Ishikawa (cell line): ENCODE results near the gene ICA1.

Experiments used
- CEBPB ChIP-seq: IDR thresholded peaks from 2 replicates; pipeline ENCODE4 v1.6.1; 2012
- CREB1 ChIP-seq: IDR thresholded peaks from 2 replicates; pipeline ENCODE4 v1.6.1; 2012; ENCODE audit warnings: low read depth
- EGR1 ChIP-seq: IDR thresholded peaks from 2 replicates; pipeline ENCODE4 v1.6.1; 2012
- EP300 ChIP-seq: IDR thresholded peaks from 2 replicates; pipeline ENCODE4 v1.6.1; 2012; ENCODE audit warnings: borderline replicate concordance
- FOXM1 ChIP-seq: IDR thresholded peaks from 2 replicates; pipeline ENCODE4 v1.6.1; 2012; ENCODE audit warnings: low read depth, borderline replicate concordance
- MAX ChIP-seq: IDR thresholded peaks from 2 replicates; pipeline ENCODE4 v1.6.1; 2012
- NFIC ChIP-seq: IDR thresholded peaks from 2 replicates; pipeline ENCODE4 v1.6.1; 2012
- RAD21 ChIP-seq: IDR thresholded peaks from 2 replicates; pipeline ENCODE4 v1.6.1; 2012; ENCODE audit warnings: low read depth
- REST ChIP-seq: IDR thresholded peaks from 2 replicates; pipeline ENCODE4 v1.6.1; 2012; ENCODE audit warnings: low read depth, mild to moderate bottlenecking
- TAF1 ChIP-seq: IDR thresholded peaks from 2 replicates; pipeline ENCODE4 v1.6.1; 2012; ENCODE audit warnings: low read depth, mild to moderate bottlenecking
- TCF12 ChIP-seq: IDR thresholded peaks from 2 replicates; pipeline ENCODE4 v1.6.1; 2012; ENCODE audit warnings: low read depth
- TEAD4 ChIP-seq: IDR thresholded peaks from 2 replicates; pipeline ENCODE4 v1.6.1; 2012
- YY1 ChIP-seq: IDR thresholded peaks from 2 replicates; pipeline ENCODE4 v1.6.1; 2012; ENCODE audit warnings: low read depth

GRCh38 chr7:8283968-8284367 lies 22.0 kb upstream of the ICA1 start:
- TF ChIP-seq TAF1 (no peak), EP300 (no peak), MAX (no peak), EGR1 (no peak), TCF12 (no peak), REST (no peak), CREB1 (no peak), RAD21 (no peak), TEAD4 (no peak), YY1 (no peak), FOXM1 (no peak), CEBPB (no peak), NFIC (no peak)
